Progenitor cell of endocrine pancreas (in vitro differentiated cells): Measurements from ENCODE around the gene EPHA4. TPM values are rescaled to one million over a fixed set of nuclear protein-coding genes. Genes with fewer than 3 reads are reported as not detected.

Source experiments
- DNase-seq: peaks from one replicate; pipeline ENCODE4 v3.0.0; 2021; ENCODE audit warnings: low spot score; ENCODE audit not compliant: unreplicated experiment
- H3K27ac Mint-ChIP-seq: 2 replicates; pipeline ENCODE4 v1.8.0; 2021; ENCODE audit warnings: mild to moderate bottlenecking, moderate library complexity, mixed read lengths
- H3K27me3 Mint-ChIP-seq: 2 replicates; pipeline ENCODE4 v1.8.0; 2021; ENCODE audit warnings: mixed read lengths
- H3K36me3 Mint-ChIP-seq: 2 replicates; pipeline ENCODE4 v1.8.0; 2022; ENCODE audit warnings: mixed read lengths; ENCODE audit not compliant: insufficient read depth
- H3K4me1 Mint-ChIP-seq: 2 replicates; pipeline ENCODE4 v1.8.0; 2021; ENCODE audit warnings: low read depth, mixed read lengths
- H3K4me3 Mint-ChIP-seq: 2 replicates; pipeline ENCODE4 v1.8.0; 2021; ENCODE audit warnings: low read depth, mild to moderate bottlenecking, moderate library complexity, mixed read lengths
- H3K9me3 Mint-ChIP-seq: 2 replicates; pipeline ENCODE4 v1.8.0; 2021; ENCODE audit warnings: low read depth, mixed read lengths
- CTCF ChIP-seq: fragments of 200-600 bp; sonication (generic); IDR thresholded peaks from one replicate; pipeline ENCODE4 v1.5.0; 2021; ENCODE audit warnings: antibody characterized with exemption, mild to moderate bottlenecking; ENCODE audit not compliant: unreplicated experiment
- total RNA-seq: library from RNA; stranded (reverse); gene quantifications from 2 replicates; pipeline ENCODE4 v1.2.1, GENCODE V29; 2021

Gene EPHA4
- total RNA-seq, 1 donor from 2014 or later = 41.4 TPM

- no peak overlapping the region for H3K4me3 Mint-ChIP-seq
- no peak for DNase-seq
- peaks cover 8% of the 10 kb centered on the region for H3K4me1 Mint-ChIP-seq
- no peaks in the 10 kb centered on the region for H3K9me3 Mint-ChIP-seq
- no peaks in the 10 kb centered on the region for H3K36me3 Mint-ChIP-seq
- TF ChIP-seq CTCF = no peak
- no peak overlapping the region for H3K27ac Mint-ChIP-seq
- no peaks in the 10 kb centered on the region for H3K27me3 Mint-ChIP-seq
Measured at GRCh38 chr2:221605751-221606240, 33.7 kb upstream of the EPHA4 start.

GRCh38 chr2:221602938-221603337 lies 30.8 kb upstream of the EPHA4 start:
- peaks cover 11% of the 10 kb centered on the region for H3K4me1 Mint-ChIP-seq
- H3K27me3 Mint-ChIP-seq = no peaks in the 10 kb centered on the region
- no peaks in the 10 kb centered on the region for H3K9me3 Mint-ChIP-seq
- H3K4me3 Mint-ChIP-seq = no peak overlapping the region
- no peak for DNase-seq
- no peak overlapping the region for H3K27ac Mint-ChIP-seq
- no peaks in the 10 kb centered on the region for H3K36me3 Mint-ChIP-seq
- no peak for TF ChIP-seq CTCF

GRCh38 chr2:221601376-221601775 lies 29.3 kb upstream of the EPHA4 start:
- no peak for TF ChIP-seq CTCF
- DNase-seq = no peak
- no peaks in the 10 kb centered on the region for H3K9me3 Mint-ChIP-seq
- H3K4me1 Mint-ChIP-seq = peaks cover 11% of the 10 kb centered on the region
- H3K36me3 Mint-ChIP-seq = no peaks in the 10 kb centered on the region
- H3K27ac Mint-ChIP-seq = no peak overlapping the region
- no peak overlapping the region for H3K4me3 Mint-ChIP-seq
- H3K27me3 Mint-ChIP-seq = no peaks in the 10 kb centered on the region

- DNase-seq = no peak
- no peak for TF ChIP-seq CTCF
- H3K27ac Mint-ChIP-seq = no peak overlapping the region
- no peaks in the 10 kb centered on the region for H3K36me3 Mint-ChIP-seq
- no peaks in the 10 kb centered on the region for H3K27me3 Mint-ChIP-seq
- H3K4me1 Mint-ChIP-seq = peaks cover 11% of the 10 kb centered on the region
- H3K9me3 Mint-ChIP-seq = no peaks in the 10 kb centered on the region
- H3K4me3 Mint-ChIP-seq = no peak overlapping the region
Measured at GRCh38 chr2:221600388-221600787, 28.3 kb upstream of the EPHA4 start.

GRCh38 chr2:221596192-221596591 lies 24.1 kb upstream of the EPHA4 start:
- peaks cover 6% of the 10 kb centered on the region for H3K4me1 Mint-ChIP-seq
- no peaks in the 10 kb centered on the region for H3K9me3 Mint-ChIP-seq
- H3K27ac Mint-ChIP-seq = no peak overlapping the region
- H3K4me3 Mint-ChIP-seq = no peak overlapping the region
- H3K36me3 Mint-ChIP-seq = no peaks in the 10 kb centered on the region
- no peak for DNase-seq
- no peaks in the 10 kb centered on the region for H3K27me3 Mint-ChIP-seq
- TF ChIP-seq CTCF = no peak
